Glutamatergic neuron (in vitro differentiated cells): ENCODE results near the gene KCNB1. TPM values are rescaled to one million over a fixed set of nuclear protein-coding genes. Genes with fewer than 3 reads are reported as not detected.

Experiments
- DNase-seq: peaks from one replicate; pipeline ENCODE4 v3.0.0; 2022
- H3K27ac Mint-ChIP-seq: one replicate; pipeline ENCODE4 v1.8.0; 2020; ENCODE audit warnings: mild to moderate bottlenecking, mixed read lengths, inconsistent platforms; ENCODE audit not compliant: unreplicated experiment
- H3K27me3 Mint-ChIP-seq: one replicate; pipeline ENCODE4 v1.8.0; 2020; ENCODE audit warnings: mild to moderate bottlenecking, moderate library complexity, mixed read lengths, inconsistent platforms; ENCODE audit not compliant: unreplicated experiment
- H3K36me3 Mint-ChIP-seq: one replicate; pipeline ENCODE4 v1.8.0; 2020; ENCODE audit warnings: mild to moderate bottlenecking, mixed read lengths, inconsistent platforms; ENCODE audit not compliant: unreplicated experiment
- H3K4me1 Mint-ChIP-seq: one replicate; pipeline ENCODE4 v1.8.0; 2020; ENCODE audit warnings: mild to moderate bottlenecking, low read depth, mixed read lengths, inconsistent platforms; ENCODE audit not compliant: unreplicated experiment
- H3K4me3 Mint-ChIP-seq: one replicate; pipeline ENCODE4 v1.8.0; 2020; ENCODE audit warnings: mild to moderate bottlenecking, mixed read lengths, inconsistent platforms; ENCODE audit not compliant: unreplicated experiment
- H3K9me3 Mint-ChIP-seq: one replicate; pipeline ENCODE4 v1.8.0; 2020; ENCODE audit warnings: mild to moderate bottlenecking, moderate library complexity, mixed read lengths, inconsistent platforms; ENCODE audit not compliant: unreplicated experiment
- total RNA-seq: library from RNA; stranded (reverse); fragmentation: NEBNext Ultra II Directional; extraction: Animal tissue kit (Norgen Biotek cat#: 25700); gene quantifications from one replicate; pipeline ENCODE4 v1.2.1, GENCODE V29; 2021; ENCODE audit not compliant: unreplicated experiment
- TF ChIP-seq, protein P1 (sequence below): fragments of 200-600 bp; sonication (generic); IDR thresholded peaks from one replicate; pipeline ENCODE4 v1.5.0; 2021; ENCODE audit not compliant: partially characterized antibody, unreplicated experiment

KCNB1 gene
- total RNA-seq, 1 donor from 2014 or later: 3.1 TPM

DNA sequence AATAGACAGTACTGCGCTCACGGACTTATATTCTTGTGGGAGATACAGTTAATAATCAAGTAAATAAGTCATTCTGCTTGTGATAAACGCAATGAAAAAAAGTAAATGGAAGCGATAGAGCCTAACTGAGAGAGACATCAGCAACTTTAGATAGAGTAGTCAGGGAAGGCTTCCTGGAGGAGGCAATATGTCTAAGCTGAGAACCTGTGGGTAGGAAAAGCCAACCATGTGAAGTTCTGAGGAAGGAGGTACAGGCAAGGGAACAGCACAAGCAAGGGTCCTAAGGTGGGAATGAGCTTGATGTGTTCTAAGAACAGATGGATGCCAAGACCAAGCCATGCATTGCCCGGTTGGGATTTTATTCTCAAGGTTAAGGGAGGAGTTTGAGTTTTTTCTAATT, 7.2 kb upstream of the KCNB1 start:
- no peak for DNase-seq
- H3K4me1 Mint-ChIP-seq: no peaks in the 10 kb centered on the region
- peaks cover 1% of the 10 kb centered on the region for H3K9me3 Mint-ChIP-seq
- TF ChIP-seq, protein P1, sequence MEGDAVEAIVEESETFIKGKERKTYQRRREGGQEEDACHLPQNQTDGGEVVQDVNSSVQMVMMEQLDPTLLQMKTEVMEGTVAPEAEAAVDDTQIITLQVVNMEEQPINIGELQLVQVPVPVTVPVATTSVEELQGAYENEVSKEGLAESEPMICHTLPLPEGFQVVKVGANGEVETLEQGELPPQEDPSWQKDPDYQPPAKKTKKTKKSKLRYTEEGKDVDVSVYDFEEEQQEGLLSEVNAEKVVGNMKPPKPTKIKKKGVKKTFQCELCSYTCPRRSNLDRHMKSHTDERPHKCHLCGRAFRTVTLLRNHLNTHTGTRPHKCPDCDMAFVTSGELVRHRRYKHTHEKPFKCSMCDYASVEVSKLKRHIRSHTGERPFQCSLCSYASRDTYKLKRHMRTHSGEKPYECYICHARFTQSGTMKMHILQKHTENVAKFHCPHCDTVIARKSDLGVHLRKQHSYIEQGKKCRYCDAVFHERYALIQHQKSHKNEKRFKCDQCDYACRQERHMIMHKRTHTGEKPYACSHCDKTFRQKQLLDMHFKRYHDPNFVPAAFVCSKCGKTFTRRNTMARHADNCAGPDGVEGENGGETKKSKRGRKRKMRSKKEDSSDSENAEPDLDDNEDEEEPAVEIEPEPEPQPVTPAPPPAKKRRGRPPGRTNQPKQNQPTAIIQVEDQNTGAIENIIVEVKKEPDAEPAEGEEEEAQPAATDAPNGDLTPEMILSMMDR: no peak
- H3K27ac Mint-ChIP-seq: no peak overlapping the region
- H3K4me3 Mint-ChIP-seq: no peak overlapping the region
- H3K27me3 Mint-ChIP-seq: peaks cover 11% of the 10 kb centered on the region
- no peaks in the 10 kb centered on the region for H3K36me3 Mint-ChIP-seq

DNA sequence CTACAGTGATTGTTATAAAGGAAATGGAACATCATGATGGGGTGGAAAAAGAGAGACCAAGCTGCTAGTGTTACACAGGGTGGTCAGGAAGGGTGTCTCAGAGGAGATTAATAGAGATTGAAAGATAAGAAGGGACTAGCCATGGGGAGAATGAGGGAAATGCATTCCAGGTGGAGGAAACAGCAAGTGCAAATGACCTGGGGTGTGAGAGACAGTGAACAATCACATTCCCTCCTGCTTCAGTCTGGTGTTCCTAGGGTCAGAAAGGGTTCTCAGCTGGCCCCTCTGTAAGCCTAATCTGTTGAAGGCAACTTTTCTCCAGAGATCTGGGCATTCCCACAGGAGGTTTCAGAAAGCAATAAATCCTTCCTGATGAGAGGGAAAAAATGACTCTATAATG, 3.6 kb upstream of the KCNB1 start:
- peaks cover 24% of the 10 kb centered on the region for H3K27me3 Mint-ChIP-seq
- TF ChIP-seq, protein P1: no peak
- H3K4me3 Mint-ChIP-seq: no peak overlapping the region
- no peak overlapping the region for H3K27ac Mint-ChIP-seq
- H3K4me1 Mint-ChIP-seq: peaks cover 2% of the 10 kb centered on the region
- H3K9me3 Mint-ChIP-seq: no peaks in the 10 kb centered on the region
- H3K36me3 Mint-ChIP-seq: no peaks in the 10 kb centered on the region
- no peak for DNase-seq

DNA sequence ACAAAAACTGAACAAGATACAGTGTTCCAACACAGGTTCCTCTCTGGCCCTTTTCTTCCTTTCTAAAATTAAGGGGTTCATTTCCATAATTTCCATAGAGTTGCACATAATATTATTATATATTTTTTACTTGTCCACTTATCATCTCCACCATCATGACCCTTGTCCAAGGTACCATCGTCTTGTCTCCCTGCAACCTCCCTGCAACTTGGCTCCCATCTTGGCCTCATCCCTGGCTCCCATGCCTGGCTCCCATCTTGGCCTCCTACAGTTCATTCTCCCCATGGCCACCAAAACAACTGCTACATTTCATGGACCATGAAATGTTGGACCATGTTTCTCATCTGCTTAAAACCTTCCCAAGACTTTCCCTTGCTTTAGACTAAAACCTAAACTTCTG, 3.1 kb upstream of the KCNB1 start:
- H3K36me3 Mint-ChIP-seq: no peaks in the 10 kb centered on the region
- peaks cover 27% of the 10 kb centered on the region for H3K27me3 Mint-ChIP-seq
- no peaks in the 10 kb centered on the region for H3K9me3 Mint-ChIP-seq
- H3K27ac Mint-ChIP-seq: no peak overlapping the region
- peaks cover 5% of the 10 kb centered on the region for H3K4me1 Mint-ChIP-seq
- TF ChIP-seq, protein P1: no peak
- DNase-seq: no peak
- H3K4me3 Mint-ChIP-seq: no peak overlapping the region

DNA sequence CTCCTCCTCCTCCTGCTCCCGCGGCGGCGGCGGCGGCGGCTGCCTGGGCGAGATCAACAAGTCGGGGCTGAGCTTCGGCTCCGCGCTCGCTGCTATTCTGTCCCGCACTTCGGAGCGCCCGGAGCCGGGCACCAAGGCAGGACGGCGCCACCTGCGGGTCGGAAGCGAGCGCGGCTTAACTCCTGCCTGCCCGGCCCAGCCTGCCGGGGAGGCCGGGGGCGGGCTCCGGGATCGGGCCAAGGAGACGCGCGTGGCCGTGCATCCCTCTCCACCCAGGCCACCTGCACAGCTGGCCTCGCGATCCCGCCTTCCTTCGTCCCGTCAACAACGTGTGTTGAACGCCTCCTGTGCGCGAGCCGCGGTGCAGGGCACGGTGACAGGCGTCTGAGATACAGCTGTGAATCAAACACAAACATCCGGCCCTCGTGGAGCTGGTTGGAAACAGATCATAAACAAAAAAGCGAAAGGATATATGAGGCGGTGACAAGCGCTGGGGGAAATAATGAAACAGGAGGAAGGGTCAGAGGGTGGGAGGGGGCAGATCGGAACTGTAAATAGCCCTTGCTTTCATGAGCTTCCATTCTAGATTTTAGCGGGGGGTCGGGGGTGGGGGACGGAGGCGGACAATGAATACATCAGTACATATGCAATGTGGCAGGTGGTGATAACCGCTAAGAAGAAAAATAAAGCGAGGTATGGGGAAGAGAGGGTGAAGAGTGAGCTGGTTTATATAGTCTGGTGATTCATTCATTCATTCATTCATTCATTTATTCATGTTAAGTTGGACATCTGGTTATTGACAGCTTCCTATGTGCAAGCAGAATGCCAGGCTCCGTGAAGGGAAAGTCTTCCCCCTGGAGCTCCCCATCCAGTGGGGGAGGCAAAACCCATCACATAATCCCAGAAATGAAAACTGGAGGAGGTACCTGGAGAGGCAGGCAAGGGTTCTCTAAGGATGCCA, 2.0 kb upstream of the KCNB1 start:
- H3K4me3 Mint-ChIP-seq: peak overlapping the region; percentile 88
- TF ChIP-seq, protein P1: peak; percentile 57

DNA sequence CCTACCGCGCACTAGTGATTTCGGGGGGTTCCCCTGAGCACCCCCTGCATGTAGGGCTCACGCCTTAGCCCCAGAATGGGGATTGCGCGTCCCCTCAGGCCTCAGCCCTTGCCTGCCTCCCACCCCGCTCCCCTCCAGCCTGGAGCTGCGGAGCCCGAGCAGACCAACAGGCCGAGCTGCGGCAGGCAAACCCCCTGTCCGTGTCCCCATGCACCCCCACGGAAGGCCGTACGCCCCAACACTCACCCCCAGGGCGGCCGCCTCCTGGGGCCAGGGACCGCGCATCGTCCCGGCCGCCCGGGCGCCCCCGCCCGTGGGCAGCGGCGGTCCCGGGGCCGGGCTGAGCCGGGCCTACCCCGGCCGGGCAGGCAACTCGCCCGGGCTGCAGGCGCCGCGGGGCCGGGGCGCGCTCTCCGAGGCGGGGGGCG, 1.2 kb upstream of the KCNB1 start:
- TF ChIP-seq, protein P1: no peak
- peaks cover 30% of the 10 kb centered on the region for H3K27me3 Mint-ChIP-seq

More for the DNA sequence above, 2.0 kb upstream of the KCNB1 start:
- Mint-ChIP-seq H3K27me3 (peaks cover 27% of the 10 kb centered on the region), H3K27ac (peak overlapping the region; percentile 67), H3K36me3 (no peaks in the 10 kb centered on the region), H3K4me1 (peaks cover 7% of the 10 kb centered on the region), H3K9me3 (no peaks in the 10 kb centered on the region)
- peak; percentile 94 for DNase-seq

More for the DNA sequence above, 1.2 kb upstream of the KCNB1 start:
- Mint-ChIP-seq H3K9me3 (no peaks in the 10 kb centered on the region), H3K36me3 (no peaks in the 10 kb centered on the region), H3K4me3 (peak overlapping the region; percentile 65), H3K27ac (no peak overlapping the region), H3K4me1 (peaks cover 7% of the 10 kb centered on the region)
- DNase-seq: peak; percentile 45
